ENCODE measurements around the gene ATG101. TPM values are rescaled to one million over a fixed set of nuclear protein-coding genes. Genes with fewer than 3 reads are reported as not detected.
"Not testable (repeated sequence)": the region's sequence is repeated elsewhere in the genome, so short reads cannot be mapped to it uniquely, and the experiment has no call there.

ATG101 gene
- polyA plus RNA-seq, 5 donors, result 20.1 to 28.3 (median 21.9) TPM

GRCh38 chr12:52096332-52097044 lies 26.7 kb downstream of the ATG101 start:
- no peak for DNase-seq

DNA sequence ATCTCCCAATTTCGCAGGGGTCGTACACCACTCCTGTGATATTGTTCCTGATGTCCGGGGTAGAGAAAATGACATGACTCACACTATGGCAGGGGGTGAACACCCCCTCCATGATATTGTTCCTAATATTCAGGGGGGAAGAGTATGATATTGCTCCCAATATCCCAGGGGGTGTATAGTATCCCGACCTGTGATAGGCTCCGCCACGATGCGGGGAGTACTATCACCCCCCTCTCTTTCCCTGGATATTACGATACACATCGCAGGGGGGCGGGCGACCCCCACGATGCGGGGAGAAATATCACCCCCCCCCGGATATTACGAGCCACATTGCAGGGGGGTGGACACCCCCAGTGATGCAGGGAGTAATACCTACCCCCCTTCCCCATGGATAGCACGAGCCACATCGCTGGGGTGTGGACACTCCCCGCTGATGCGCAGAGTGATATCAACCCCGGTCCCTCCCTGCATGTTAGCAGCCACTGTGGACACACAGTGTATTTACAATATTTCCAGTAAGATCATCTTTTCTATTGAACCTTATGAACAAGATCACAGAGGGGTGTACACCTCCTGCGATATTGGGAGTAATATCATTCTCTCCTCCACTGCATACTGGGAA lies 27.4 kb downstream of the ATG101 start:
- no peak for DNase-seq

- not testable (repeated sequence) for DNase-seq
These were observed 34.8 kb downstream of the ATG101 start for GRCh38 chr12:52104431-52105089.

- DNase-seq, result peak in 1 of 2 donors; percentile 51
These were observed 46.7 kb downstream of the ATG101 start for GRCh38 chr12:52116222-52117125.

DNA sequence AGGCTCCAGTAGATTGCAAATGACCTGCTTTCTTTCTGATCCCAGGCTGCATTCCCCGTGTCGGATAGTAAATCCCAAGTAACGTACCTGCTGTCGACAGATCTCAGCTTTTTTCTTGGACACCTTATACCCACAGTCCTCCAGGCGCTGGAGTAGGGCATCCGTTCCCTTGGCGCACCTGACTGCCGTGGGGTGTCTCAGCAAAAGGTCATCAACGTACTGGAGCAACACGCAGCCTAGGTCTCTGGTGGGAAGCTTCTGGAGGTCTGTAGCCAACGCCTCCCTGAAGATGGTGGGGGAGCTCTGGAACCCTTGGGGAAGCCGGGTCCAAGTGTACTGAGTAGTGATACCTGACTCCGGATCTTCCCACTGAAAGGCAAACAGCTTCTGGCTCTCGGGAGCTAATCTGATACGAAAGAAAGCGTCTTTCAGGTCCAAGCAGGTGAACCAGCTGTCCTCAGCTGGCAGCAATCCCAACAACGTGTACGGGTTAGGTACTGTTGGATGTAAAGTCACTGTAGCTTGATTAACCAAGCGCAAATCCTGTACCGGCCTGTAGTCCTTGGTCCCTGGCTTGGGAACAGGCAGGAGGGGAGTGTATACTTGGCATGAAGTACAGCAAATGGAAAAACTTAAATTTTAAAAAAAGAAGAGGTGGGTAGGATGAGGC lies 48.2 kb downstream of the ATG101 start:
- DNase-seq, result not testable (repeated sequence)

DNA sequence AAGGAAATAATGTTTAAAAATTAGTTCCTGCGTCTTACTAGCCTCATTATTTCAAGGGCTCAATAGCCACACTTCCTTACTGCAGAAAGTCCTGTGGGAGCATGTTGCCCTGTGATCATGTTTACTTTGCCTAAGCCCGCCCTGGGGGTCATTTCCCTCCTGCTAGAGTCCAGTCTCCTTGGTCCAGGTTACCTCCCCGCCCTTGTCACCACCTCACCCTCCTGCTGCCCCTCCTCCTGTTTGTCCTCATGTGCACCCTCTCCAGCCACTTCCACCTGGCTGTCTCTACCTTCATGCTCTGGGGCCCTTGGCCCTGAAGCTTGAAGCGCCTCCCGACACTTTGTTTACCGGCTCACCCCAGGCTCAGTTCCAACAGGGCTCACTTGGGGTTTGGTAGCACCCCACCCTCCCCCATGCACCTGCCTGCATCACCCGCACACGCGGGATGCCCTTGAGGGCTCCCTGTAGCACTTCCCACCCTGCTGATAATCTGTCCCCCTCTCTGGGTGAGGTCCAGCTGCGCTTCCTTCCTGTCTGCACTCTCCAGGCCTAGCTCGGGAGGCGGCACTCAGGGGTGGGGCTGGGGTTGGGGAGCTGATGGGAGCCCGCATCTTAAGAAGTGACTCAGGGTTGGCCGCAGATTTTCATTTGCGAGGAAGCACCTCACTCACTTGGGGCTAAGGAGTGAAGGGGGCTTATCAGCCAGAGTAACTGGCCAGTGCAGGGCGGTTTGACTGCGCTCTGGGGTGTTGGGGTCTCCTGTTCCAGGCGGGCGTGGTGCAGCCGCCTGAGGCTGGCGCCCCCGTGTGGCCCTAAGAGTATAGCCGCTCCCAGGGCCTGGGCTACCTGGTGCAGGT lies 49.8 kb downstream of the ATG101 start:
- no peak for DNase-seq

DNA sequence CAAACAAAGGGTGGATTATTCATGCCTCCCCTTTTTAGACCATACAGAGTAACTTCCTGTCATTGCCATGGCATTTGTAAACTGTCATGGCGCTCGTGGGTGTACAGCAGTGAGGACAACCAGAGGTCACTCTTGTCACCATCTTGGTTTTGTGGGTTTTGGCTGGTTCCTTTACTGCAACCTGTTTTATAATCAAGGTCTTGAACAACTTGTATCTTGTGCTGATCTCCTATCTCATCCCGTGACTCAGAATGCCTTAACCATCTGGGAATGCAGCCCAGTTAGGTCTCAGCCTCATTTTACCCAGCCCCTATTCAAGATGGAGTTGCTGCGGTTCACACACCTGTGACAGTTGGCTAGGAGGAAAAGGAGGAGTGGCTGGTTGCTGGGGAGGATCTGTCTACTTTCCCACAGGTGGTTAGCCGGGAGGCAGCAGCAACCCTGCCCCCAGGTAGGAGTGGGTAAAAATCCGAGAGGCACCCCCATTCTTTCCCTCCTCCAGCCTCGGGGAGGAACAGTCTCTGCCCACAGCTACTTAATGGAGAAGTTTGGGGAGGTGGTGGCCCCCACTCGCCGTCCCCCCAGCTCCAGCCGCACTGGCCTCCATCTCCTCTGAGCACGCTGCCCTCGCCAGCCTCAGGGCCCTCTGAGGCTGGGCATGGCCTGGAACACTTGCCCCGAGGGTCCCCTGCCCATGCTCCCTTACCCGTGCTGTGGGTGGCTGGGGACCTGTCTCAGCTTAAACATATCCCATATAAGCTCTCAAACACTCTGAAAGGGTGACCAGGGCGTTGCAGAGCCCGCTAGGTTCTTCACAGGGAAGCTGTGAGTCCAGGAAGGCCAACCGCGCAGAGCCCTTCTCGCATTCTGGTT lies 51.4 kb downstream of the ATG101 start:
- no peak for DNase-seq

DNA sequence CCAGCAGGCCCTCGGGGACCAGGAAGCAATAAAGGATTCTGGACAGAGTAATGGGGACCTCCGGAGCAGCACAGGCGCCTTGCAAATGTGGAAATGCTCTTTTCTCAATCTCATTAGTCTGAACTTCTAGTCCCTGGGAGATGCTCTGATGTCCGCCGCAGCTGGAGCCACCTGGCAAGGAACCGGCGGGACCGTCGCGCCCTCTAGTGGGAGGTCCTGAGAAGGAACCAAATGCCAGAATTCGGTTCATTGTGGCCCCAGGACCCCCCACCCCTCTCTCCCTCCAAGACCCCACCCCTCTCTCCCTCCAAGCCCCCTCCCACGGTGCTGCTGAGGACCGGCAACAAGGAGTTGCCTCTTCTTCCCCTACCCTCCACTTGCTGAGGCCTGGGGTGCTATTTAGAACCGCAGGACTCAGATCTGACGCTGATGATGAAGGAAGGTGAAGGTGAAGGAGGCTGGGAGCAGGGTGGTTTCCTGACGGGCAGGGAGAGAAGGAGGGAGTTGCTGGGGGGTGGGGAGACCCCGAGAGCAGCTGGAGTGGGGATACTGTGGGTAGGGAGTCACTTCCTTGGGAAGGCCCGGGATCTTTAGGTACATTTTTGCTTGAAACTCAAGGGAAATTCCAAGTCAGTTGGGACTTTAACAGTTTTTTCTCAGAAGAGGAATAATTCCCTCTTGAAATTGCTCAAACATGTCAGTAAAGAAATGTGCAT lies 52.2 kb downstream of the ATG101 start:
- DNase-seq, result peak; percentile 79 to 83

DNA sequence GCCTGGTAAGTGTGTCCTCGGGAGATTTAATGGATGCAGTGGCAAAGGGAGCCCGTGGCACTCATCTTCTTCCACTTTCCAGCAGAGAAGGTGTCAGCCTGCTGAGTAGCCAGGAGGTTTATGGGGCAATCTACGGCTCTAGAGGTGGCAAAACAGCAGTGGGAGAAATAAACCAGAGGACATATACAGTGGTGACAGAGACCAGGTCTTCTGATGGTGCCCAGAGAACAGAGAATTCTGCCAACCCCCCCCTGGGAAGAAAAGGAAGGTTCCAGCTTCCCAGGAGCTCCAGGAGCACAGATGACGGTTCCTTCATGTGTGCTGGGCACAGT lies 52.7 kb downstream of the ATG101 start:
- DNase-seq, result no peak

DNA sequence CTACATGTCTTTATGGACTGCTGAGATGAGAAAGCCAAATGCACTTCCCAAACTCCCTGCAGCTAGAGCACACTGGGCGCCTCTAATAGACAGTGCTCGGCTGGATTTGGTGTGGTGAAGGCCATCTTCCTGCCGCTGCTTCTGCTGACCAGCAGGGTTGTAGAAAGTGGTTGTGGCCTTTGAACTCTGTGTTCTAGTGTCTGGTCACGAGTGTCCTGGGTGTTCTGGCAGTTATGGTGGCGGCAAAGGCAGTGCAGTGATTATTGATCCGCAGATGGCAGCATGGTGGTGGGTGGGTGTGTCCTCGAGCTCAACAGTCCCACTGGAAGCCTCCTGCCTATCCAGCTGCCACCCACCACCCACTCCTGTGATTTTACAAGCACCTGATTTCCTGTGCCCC lies 53.1 kb downstream of the ATG101 start:
- no peak for DNase-seq

GRCh38 chr12:52123487-52124186 lies 53.9 kb downstream of the ATG101 start:
- no peak for DNase-seq

DNA sequence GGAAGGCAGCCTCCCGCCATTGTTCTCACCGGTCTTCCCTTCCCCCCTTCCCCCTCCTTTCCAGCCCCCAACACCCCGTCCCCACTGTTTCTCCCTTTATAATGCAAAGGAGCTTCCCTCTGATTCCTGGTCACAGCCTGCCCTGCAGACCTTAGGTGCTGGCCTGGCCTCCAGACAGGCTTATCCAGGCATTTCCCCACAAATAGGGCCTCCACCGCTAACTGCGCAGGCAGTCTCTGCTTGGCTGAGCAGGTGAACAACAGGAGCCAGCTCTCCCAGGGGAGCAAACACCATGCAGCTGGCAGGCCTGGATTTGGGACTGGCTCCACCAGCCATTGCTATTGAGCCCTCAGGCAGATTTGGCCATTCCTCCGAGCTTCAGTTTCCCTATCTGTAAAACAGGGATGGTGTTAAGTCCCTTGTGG lies 55.7 kb downstream of the ATG101 start:
- DNase-seq, result no peak

DNA sequence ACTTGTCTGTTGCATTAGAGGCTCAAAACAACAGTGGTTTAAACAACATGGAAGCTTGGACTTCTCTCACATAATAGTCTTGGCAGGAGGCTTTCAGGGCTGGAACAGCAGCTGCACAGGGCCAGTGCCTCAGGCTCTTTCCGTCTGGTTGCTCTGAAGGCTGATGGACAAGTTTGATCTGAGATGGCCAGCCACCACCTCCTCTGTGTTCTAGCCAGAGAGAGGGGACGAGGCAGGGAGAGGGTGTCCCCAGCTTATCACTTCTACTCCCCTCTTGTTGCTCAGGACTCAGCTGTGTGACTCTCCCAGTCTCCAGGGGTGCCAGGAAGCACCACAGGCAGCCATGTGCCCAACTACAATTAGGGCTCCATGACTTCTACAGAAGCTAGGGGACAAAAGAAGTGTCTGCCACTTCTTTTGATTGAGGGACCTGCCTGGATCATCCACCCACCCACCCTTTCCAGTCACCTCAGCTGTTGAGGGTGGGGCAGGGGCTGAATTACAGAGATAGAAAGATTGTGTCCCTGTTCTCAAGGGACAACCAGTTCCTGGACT lies 56.3 kb downstream of the ATG101 start:
- no peak for DNase-seq

Data from right lung (tissue), 5 donors.